HepG2 (cell line): Measurements from ENCODE around the gene DAB1. TPM values are rescaled to one million over a fixed set of nuclear protein-coding genes. Genes with fewer than 3 reads are reported as not detected.

Experiments used
- ATAC-seq: fragments of 200-7000 bp; cut with Tn5 transposase; 3 replicates; pipeline ENCODE4 v1.9.1; 2020; ENCODE audit warnings: mild to moderate bottlenecking, moderate library complexity
- BruUV-seq: library from RNA; stranded (reverse); fragments of 400-500 nt; replicated peaks from 2 replicates; lab custom pipeline; 2021; lab: Mats Ljungman, UMichigan
- CTCF ChIA-PET: fragments of 300-600 bp; formaldehyde crosslinking; extraction: SDS; loops from one replicate; lab custom pipeline; 2021; ENCODE audit warnings: low total read pairs, inconsistent platforms, low intra/inter-chr PET ratio; lab: Yijun Ruan, JAX
- POLR2A ChIA-PET: fragments of 350-600 bp; sonication (Branson Sonifier 250); formaldehyde crosslinking; loops from one replicate; lab custom pipeline; 2020; ENCODE audit warnings: antibody characterized with exemption, inconsistent platforms; lab: Yijun Ruan, JAX
- DNase-seq: peaks from one replicate; pipeline ENCODE4 v3.0.0-alpha.2; 2015; ENCODE audit warnings: low spot score
- FAIRE-seq: peaks from 3 replicates; lab custom pipeline; 2011; peaks lifted over from hg19 to GRCh38; lab: Jason Lieb, UNC
- H2AFZ ChIP-seq: one replicate; pipeline ENCODE4 v1.6.1; 2011; ENCODE audit warnings: low read length, inconsistent platforms
- H3K27ac ChIP-seq: fragments of 300-600 bp; 3 replicates; pipeline ENCODE4 v1.8.0; 2011; ENCODE audit warnings: mixed run types, mild to moderate bottlenecking, mixed read lengths, low read length, inconsistent platforms; ENCODE audit not compliant: insufficient read depth; ENCODE audit errors: extremely low read length
- H3K27me3 ChIP-seq, 2 experiments: fragments of 200-600 bp in 1 of 2; 2 replicates in 1 of 2; 3 replicates in 1 of 2; pipeline versions ENCODE4 v1.6.0 to v1.8.0; 2011; ENCODE audit warnings: low read length in 2 of 2, mild to moderate bottlenecking in 2 of 2, moderate library complexity in 2 of 2, inconsistent platforms in 1 of 2; ENCODE audit not compliant: insufficient read depth in 2 of 2, control insufficient read depth in 1 of 2
- H3K36me3 ChIP-seq, 2 experiments: fragments of 200-600 bp in 1 of 2; replicated peaks in 1 of 2; 2 replicates in 1 of 2; 3 replicates in 1 of 2; pipeline versions ENCODE4 v1.5.1 to v1.8.0; 2011; ENCODE audit warnings: low read length in 2 of 2, inconsistent platforms in 1 of 2; ENCODE audit not compliant: insufficient read depth in 2 of 2, control insufficient read depth in 1 of 2
- H3K4me1 ChIP-seq: 2 replicates; pipeline ENCODE4 v1.5.1; 2012; ENCODE audit warnings: low read length, inconsistent platforms; ENCODE audit not compliant: insufficient read depth
- H3K4me2 ChIP-seq: 2 replicates; pipeline ENCODE4 v1.6.0; 2011; ENCODE audit warnings: low read depth, low read length, inconsistent platforms
- H3K4me3 ChIP-seq, 3 experiments: fragments of 200-600 bp in 1 of 3; sonication (generic), shearing (Covaris generic) in 1 of 3; replicated peaks in 1 of 3; 2 replicates each; pipeline ENCODE4 v1.5.1; 2011 to 2016; ENCODE audit warnings: low read length in 3 of 3, inconsistent platforms in 2 of 3, low read depth in 2 of 3, mild to moderate bottlenecking in 2 of 3, control low read depth in 1 of 3, mixed read lengths in 1 of 3; ENCODE audit not compliant: insufficient read depth in 1 of 3
- H3K79me2 ChIP-seq: one replicate; pipeline ENCODE4 v1.6.1; 2011; ENCODE audit warnings: low read length, inconsistent platforms; ENCODE audit not compliant: insufficient read depth
- H3K9ac ChIP-seq: 2 replicates; pipeline ENCODE4 v1.6.0; 2011; ENCODE audit warnings: mild to moderate bottlenecking, low read depth, low read length, inconsistent platforms; ENCODE audit not compliant: insufficient read depth
- H3K9me3 ChIP-seq: 2 replicates; pipeline ENCODE4 v1.5.1; 2012; ENCODE audit warnings: mild to moderate bottlenecking, low read length
- H4K20me1 ChIP-seq: 2 replicates; pipeline ENCODE4 v1.6.0; 2011; ENCODE audit warnings: inconsistent platforms, mild to moderate bottlenecking, low read length, moderate library complexity; ENCODE audit not compliant: insufficient read depth
- AGO1 ChIP-seq: fragments of 200-400 bp; formaldehyde crosslinking; IDR thresholded peaks from 2 replicates; pipeline ENCODE4 v1.6.1; 2017; ENCODE audit warnings: mild to moderate bottlenecking, low read depth, low read length, moderate library complexity; ENCODE audit not compliant: poor library complexity, severe bottlenecking
- CBX2 ChIP-seq, 2 experiments: fragments of 200-600 bp in 1 of 2; sonication (generic); formaldehyde crosslinking in 1 of 2; IDR thresholded peaks; 2 replicates each; pipeline versions ENCODE4 v1.7.0 to v1.8.1; 2018 to 2022; ENCODE audit warnings: low read depth in 2 of 2, low read length in 1 of 2, mild to moderate bottlenecking in 1 of 2, missing genetic modification reagents in 1 of 2
- CC2D1A ChIP-seq: sonication (generic); formaldehyde crosslinking; IDR thresholded peaks from 2 replicates; pipeline ENCODE4 v1.8.1; 2023; ENCODE audit warnings: mild to moderate bottlenecking, missing genetic modification reagents
- KLF11 ChIP-seq: IDR thresholded peaks from 2 replicates; pipeline ENCODE4 v1.6.1; 2016; ENCODE audit warnings: missing compliant biosample characterization
- MBD4 ChIP-seq: IDR thresholded peaks from 2 replicates; pipeline ENCODE4 v1.6.1; 2012; ENCODE audit warnings: low read length, inconsistent platforms, borderline replicate concordance
- MED8 ChIP-seq: sonication (generic); formaldehyde crosslinking; IDR thresholded peaks from 2 replicates; pipeline ENCODE4 v1.8.1; 2023; ENCODE audit warnings: mild to moderate bottlenecking, missing genetic modification reagents; ENCODE audit not compliant: insufficient replicate concordance
- NR3C1 ChIP-seq: sonication (generic); formaldehyde crosslinking; IDR thresholded peaks from 2 replicates; pipeline ENCODE4 v1.4.0; 2020; ENCODE audit warnings: missing genetic modification reagents
- SMC3 ChIP-seq: IDR thresholded peaks from 2 replicates; pipeline ENCODE4 v1.6.1; 2011; ENCODE audit warnings: low read length, improper control_type of control experiment
- TARDBP ChIP-seq: sonication (generic); formaldehyde crosslinking; IDR thresholded peaks from 2 replicates; pipeline ENCODE4 v1.8.0; 2022; ENCODE audit warnings: mild to moderate bottlenecking, missing genetic modification reagents
- ZBTB7B ChIP-seq: sonication (generic); formaldehyde crosslinking; IDR thresholded peaks from 2 replicates; pipeline ENCODE4 v1.4.0; 2020; ENCODE audit warnings: missing genetic modification reagents
- ZC3H13 ChIP-seq: sonication (generic); formaldehyde crosslinking; IDR thresholded peaks from 2 replicates; pipeline ENCODE4 v1.8.1; 2023; ENCODE audit warnings: mild to moderate bottlenecking, missing genetic modification reagents, moderate library complexity
- ZNF34 ChIP-seq: sonication (generic); formaldehyde crosslinking; IDR thresholded peaks from 2 replicates; pipeline ENCODE4 v1.4.0; 2020; ENCODE audit warnings: mild to moderate bottlenecking, missing genetic modification reagents, borderline replicate concordance
- ZNF432 ChIP-seq: sonication (generic); formaldehyde crosslinking; IDR thresholded peaks from 2 replicates; pipeline ENCODE4 v1.5.0; 2020; ENCODE audit warnings: missing genetic modification reagents, mild to moderate bottlenecking, borderline replicate concordance
- ZNF549 ChIP-seq: sonication (generic); formaldehyde crosslinking; IDR thresholded peaks from 2 replicates; pipeline ENCODE4 v1.5.0; 2020; ENCODE audit warnings: missing genetic modification reagents
- ZNF552 ChIP-seq: sonication (generic); formaldehyde crosslinking; IDR thresholded peaks from 2 replicates; pipeline ENCODE4 v1.9.0; 2022; ENCODE audit warnings: missing genetic modification reagents, mild to moderate bottlenecking, borderline replicate concordance
- ZNF670 ChIP-seq: sonication (generic); formaldehyde crosslinking; IDR thresholded peaks from 2 replicates; pipeline ENCODE4 v1.8.0; 2022; ENCODE audit warnings: mild to moderate bottlenecking, missing genetic modification reagents, borderline replicate concordance
- ZNF724P ChIP-seq: sonication (generic); formaldehyde crosslinking; IDR thresholded peaks from 2 replicates; pipeline ENCODE4 v1.8.0; 2022; ENCODE audit warnings: missing genetic modification reagents, borderline replicate concordance
- ZZZ3 ChIP-seq: sonication (generic); formaldehyde crosslinking; IDR thresholded peaks from 2 replicates; pipeline ENCODE4 v1.4.0; 2020; ENCODE audit warnings: missing genetic modification reagents, mild to moderate bottlenecking, borderline replicate concordance
- WGBS: methylation state at CpG from one replicate; pipeline ENCODE4 v1.1.6; 2017; ENCODE audit warnings: low lambda C conversion rate; 5-methylcytosine and 5-hydroxymethylcytosine counted together
- in situ Hi-C: cut with HindIII; loops from 2 replicates; pipeline ENCODE4 v1.10.0; 2017; ENCODE audit warnings: low pct_unique_long_range_greater_than_20kb; ENCODE audit not compliant: extremely low pct_ligation_motif_present
- intact Hi-C: fragments of 100-400 bp; cut with micrococcal nuclease; formaldehyde crosslinking; loops from one replicate; pipeline ENCODE4 v1.10.0; 2022; ENCODE audit not compliant: unreplicated experiment
- polyA plus RNA-seq, 8 experiments: library from polyadenylated mRNA; depleted of rRNA in 3 of 8; stranded (reverse) in 7 of 8; unstranded in 1 of 8; fragments of >200 nt; fragmentation: Illumina TruSeq in 4 of 8; extraction: Trizol in 4 of 8; gene quantifications; 2 replicates each; pipeline versions ENCODE4 v1.2.1 to v1.2.3, GENCODE V29; 2011 to 2016; ENCODE audit warnings: low read depth in 4 of 8, missing spikeins in 1 of 8, mixed read lengths in 1 of 8; ENCODE audit not compliant: insufficient read depth in 1 of 8
- total RNA-seq, 5 experiments: library from RNA; depleted of rRNA; stranded (reverse); fragments of >200 nt; fragmentation: Illumina TruSeq; extraction: Trizol; gene quantifications; 2 replicates each; pipeline ENCODE4 v1.2.3, GENCODE V29; 2016; ENCODE audit warnings: low read depth in 1 of 5
- TF ChIP-seq, protein P1 (sequence below): sonication (generic); formaldehyde crosslinking; IDR thresholded peaks from 2 replicates; pipeline ENCODE4 v1.8.1; 2023; ENCODE audit warnings: missing genetic modification reagents, mild to moderate bottlenecking, borderline replicate concordance

Gene DAB1
- total and polyA plus RNA-seq, 2 of the 13 experiments (the other 11 are each of a cell fraction or from before 2014, with no cell fraction given) = 0.04 to 0.13 TPM

DNA sequence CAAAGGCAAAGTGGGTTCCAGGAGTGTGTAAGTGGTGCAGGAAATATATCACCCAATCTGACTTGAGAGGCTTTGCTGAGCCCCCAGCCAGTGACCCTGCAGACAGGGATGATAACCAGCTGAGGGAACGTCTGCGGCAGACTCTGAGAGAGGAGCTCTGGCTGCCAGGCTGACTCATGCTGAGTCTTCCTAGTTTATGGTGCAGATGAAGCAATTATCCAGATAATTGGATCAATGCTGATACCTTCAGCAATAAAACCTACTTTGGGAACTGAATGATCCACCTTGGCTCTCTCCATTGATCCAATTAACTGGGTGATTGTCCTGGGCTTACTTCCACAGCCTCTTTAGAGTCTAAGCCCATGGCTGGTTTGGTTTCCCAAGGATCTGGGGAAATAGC lies 465.3 kb downstream of the DAB1 start:
- no peaks in the 10 kb centered on the region for H3K27me3 ChIP-seq
- ChIA-PET CTCF (no interaction called here), POLR2A (no interaction called here)
- H3K27ac ChIP-seq = no peak overlapping the region
- intact Hi-C loops (no loop called here), in situ Hi-C loops (no loop called here)
- FAIRE-seq (no peak), DNase-seq (no peak), ATAC-seq (no peak; the same call in 1 of the 3 replicates)
- H3K9me3 ChIP-seq = no peaks in the 10 kb centered on the region
- no peak overlapping the region for H3K9ac ChIP-seq
- no peaks in the 10 kb centered on the region for H4K20me1 ChIP-seq
- TF ChIP-seq ZNF724P (no peak), ZNF552 (no peak), TARDBP (CRISPR knock-in tag) (no peak), MBD4 (no peak), SMC3 (no peak), NR3C1 (no peak), ZZZ3 (no peak)
- no peak overlapping the region for H3K4me2 ChIP-seq
- 89% methylated on average over 2 of the region's 2 CpGs for WGBS
- no peak overlapping the region for H2AFZ ChIP-seq
- no peak overlapping the region for H3K4me3 ChIP-seq
- BruUV-seq = no TSS peak
- no peaks in the 10 kb centered on the region for H3K36me3 ChIP-seq
- H3K4me1 ChIP-seq = peaks cover 63% of the 10 kb centered on the region
- no peaks in the 10 kb centered on the region for H3K79me2 ChIP-seq

DNA sequence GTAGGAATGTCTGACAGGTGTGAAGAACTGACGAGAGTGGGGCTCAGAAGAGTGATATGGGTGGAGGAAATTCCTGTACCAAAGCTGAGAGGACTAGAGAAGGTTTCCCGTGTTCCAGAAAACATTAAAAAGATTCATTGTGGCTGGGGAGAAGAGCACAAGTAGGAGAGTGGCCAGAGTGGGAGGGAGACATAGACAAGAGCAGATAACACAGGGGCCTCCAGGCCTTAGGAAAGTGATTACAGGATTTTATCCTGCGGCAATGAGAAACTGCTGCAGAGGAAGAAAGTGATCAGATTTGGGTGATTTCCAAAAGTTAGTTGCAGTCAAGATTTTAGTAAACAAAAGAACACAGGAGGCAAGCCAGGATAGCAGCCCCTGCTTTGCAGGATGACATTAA lies 465.9 kb downstream of the DAB1 start:
- Histone ChIP-seq H3K4me2 (no peak overlapping the region), H3K4me1 (peaks cover 62% of the 10 kb centered on the region), H3K27me3 (no peaks in the 10 kb centered on the region), H3K27ac (no peak overlapping the region), H3K79me2 (no peaks in the 10 kb centered on the region), H3K4me3 (no peak overlapping the region), H2AFZ (no peak overlapping the region), H4K20me1 (no peaks in the 10 kb centered on the region), H3K9ac (no peak overlapping the region)
- in situ Hi-C loops (no loop called here), intact Hi-C loops (no loop called here)
- 72% methylated on average over 2 of the region's 3 CpGs for WGBS
- BruUV-seq = no TSS peak
- POLR2A ChIA-PET = no interaction called here
- CTCF ChIA-PET = no interaction called here
- TF ChIP-seq CBX2 (IDR thresholded peaks at IDR 0.05; ENCODE audit: low read depth, low read length) = no peak
- TF ChIP-seq CBX2 (CRISPR knock-in tag; IDR thresholded peaks at IDR 0.05; ENCODE audit: low read depth) = no peak
- TF ChIP-seq, protein P1, sequence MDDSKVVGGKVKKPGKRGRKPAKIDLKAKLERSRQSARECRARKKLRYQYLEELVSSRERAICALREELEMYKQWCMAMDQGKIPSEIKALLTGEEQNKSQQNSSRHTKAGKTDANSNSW (CRISPR knock-in tag) = no peak
- no peak for TF ChIP-seq MED8 (CRISPR knock-in tag)
- TF ChIP-seq KLF11 (CRISPR knock-in tag) = no peak
- no peak for TF ChIP-seq AGO1
- TF ChIP-seq ZC3H13 (CRISPR knock-in tag) = no peak
- no peak for TF ChIP-seq ZNF670 (CRISPR knock-in tag)
- TF ChIP-seq ZNF549 (CRISPR knock-in tag) = no peak
- TF ChIP-seq ZNF34 = no peak
- TF ChIP-seq ZBTB7B (CRISPR knock-in tag) = no peak
- no peak for TF ChIP-seq CC2D1A (CRISPR knock-in tag)
- no peak for TF ChIP-seq ZNF432
- no peak for TF ChIP-seq SMC3
- TF ChIP-seq, all 625 proteins: peak for 0
- Histone ChIP-seq H3K36me3 (no peaks in the 10 kb centered on the region), H3K9me3 (no peaks in the 10 kb centered on the region)
- no peak for DNase-seq
- ATAC-seq = no peak
- no peak for FAIRE-seq
